ENCODE measurements around the gene PRDM15. TPM values are rescaled to one million over a fixed set of nuclear protein-coding genes. Genes with fewer than 3 reads are reported as not detected.
A peak's percentile ranks its signal among the peaks of the same experiment; 100 is the strongest.

The PRDM15 gene
- total RNA-seq, 4 donors from 2014 or later: 5.3 to 20.8 (median 13.6) TPM

GRCh38 chr21:41769933-41770332, 109.2 kb downstream of the PRDM15 start:
- no peak for DNase-seq (ENCODE audit: low spot score)

GRCh38 chr21:41769521-41769920, 109.6 kb downstream of the PRDM15 start:
- ATAC-seq (ENCODE audit: low FRiP score) (no peak), DNase-seq (ENCODE audit: low spot score) (no peak)
- no peak for TF ChIP-seq CTCF (IDR thresholded peaks at IDR 0.05)

More at GRCh38 chr21:41769933-41770332, 109.2 kb downstream of the PRDM15 start:
- no peak for TF ChIP-seq CTCF (IDR thresholded peaks at IDR 0.05)
- no peak for ATAC-seq (ENCODE audit: low FRiP score)

- no peak for TF ChIP-seq CTCF (IDR thresholded peaks at IDR 0.05)
- DNase-seq (ENCODE audit: low spot score): no peak
Observed at GRCh38 chr21:41769111-41769510, 110.0 kb downstream of the PRDM15 start.

GRCh38 chr21:41768437-41769042, 110.6 kb downstream of the PRDM15 start:
- ATAC-seq (ENCODE audit: low FRiP score): peak; percentile 75
- DNase-seq (ENCODE audit: low spot score): no peak
- TF ChIP-seq CTCF (IDR thresholded peaks at IDR 0.05): no peak

More at GRCh38 chr21:41769111-41769510, 110.0 kb downstream of the PRDM15 start:
- no peak for ATAC-seq (ENCODE audit: low FRiP score)

GRCh38 chr21:41767606-41768436, 111.3 kb downstream of the PRDM15 start:
- ATAC-seq (ENCODE audit: low FRiP score): peak; percentile 29

GRCh38 chr21:41766883-41767605, 112.1 kb downstream of the PRDM15 start, which contains the start of gene RIPK4:
Gene RIPK4, minus strand, starts transcription at chr21:41767052. Its CDS starts 11 bp downstream, at chr21:41767041.
- ATAC-seq (ENCODE audit: low FRiP score) (peak; percentile 52), DNase-seq (ENCODE audit: low spot score) (no peak)
- TF ChIP-seq CTCF (IDR thresholded peaks at IDR 0.05): no peak

More at GRCh38 chr21:41767606-41768436, 111.3 kb downstream of the PRDM15 start:
- no peak for DNase-seq (ENCODE audit: low spot score)
- TF ChIP-seq CTCF (IDR thresholded peaks at IDR 0.05): no peak
